ENCODE measurements around the gene TESPA1. TPM values are rescaled to one million over a fixed set of nuclear protein-coding genes. Genes with fewer than 3 reads are reported as not detected.

The TESPA1 gene
- polyA plus RNA-seq, 1 donor from 2014 or later: not detected

DNA sequence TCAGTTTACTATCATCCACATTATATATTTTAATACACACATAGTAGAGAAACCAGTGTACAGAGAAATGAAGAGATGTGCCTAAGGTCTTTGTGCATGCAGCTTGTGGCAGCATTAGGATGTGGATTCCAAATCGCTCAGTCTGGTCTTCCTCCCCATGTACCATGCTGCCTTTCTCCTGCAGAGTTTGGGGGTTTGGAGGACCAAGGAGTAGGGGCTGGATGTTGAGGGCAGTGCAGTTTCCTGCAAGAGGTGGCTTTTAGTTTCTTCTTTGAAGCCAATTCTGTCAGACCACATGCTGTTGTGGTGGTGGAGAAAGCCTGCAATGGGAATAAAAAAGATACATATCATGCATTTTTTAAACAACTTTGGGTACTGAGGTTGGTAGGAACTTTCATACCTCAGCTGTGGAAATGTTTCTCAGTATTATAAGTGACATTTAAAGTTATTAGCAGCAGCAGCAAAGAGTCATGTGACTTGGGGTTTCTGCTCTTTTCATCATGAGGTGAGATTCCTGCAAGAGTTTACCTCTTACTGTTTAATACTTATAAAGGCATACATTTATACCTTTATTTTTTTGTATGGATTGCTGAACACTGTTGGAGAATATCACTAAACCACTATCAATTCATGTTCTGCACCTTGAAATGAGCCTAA, 34.4 kb downstream of the TESPA1 start (continued):
- no peak for TF ChIP-seq CTCF (IDR thresholded peaks at IDR 0.05; ENCODE audit: poor library complexity, severe bottlenecking)
- no peak for TF ChIP-seq TAF1 (IDR thresholded peaks at IDR 0.05; ENCODE audit: low read depth)
- TF ChIP-seq EZH2 (IDR thresholded peaks at IDR 0.05; ENCODE audit: borderline replicate concordance, insufficient read depth, low read length, poor library complexity, severe bottlenecking): no peak

DNA sequence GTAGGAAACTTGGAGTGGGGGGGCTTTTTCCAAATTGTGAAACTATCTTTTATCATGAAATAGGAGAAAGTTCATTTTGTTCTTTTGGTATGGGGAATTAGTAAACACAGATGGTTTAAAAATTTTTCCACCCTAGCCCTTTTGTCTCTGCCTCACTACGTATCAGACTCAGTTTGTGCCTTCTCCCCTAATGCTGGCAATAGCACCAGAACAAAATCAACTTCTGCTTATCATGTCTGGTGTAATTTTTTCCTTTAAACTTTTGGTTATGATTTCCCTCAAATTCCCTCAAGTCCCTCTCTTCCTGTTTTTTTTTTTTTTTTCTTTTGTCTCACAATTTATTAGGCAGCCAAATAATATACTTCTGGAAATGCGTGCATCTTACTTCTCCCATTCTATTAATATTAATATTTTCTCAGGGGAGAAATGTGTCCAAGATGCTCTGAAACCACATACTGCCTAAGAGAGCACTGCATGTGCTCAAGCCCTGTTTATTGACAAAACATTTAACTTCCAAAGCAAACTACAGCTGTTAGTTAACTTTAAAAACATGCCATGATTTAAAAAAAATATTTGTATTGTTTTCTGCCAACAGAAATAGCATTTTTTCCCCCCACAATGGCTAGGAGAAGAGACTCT, 35.4 kb downstream of the TESPA1 start:
- Histone ChIP-seq H3F3A (ENCODE audit: insufficient read depth, low read length, poor library complexity, severe bottlenecking) (no peaks in the 10 kb centered on the region), H4K20me1 (ENCODE audit: insufficient read depth) (no peaks in the 10 kb centered on the region), H3K9ac (ENCODE audit: low read length) (no peak overlapping the region), H3K9me3 (ENCODE audit: low read length) (no peaks in the 10 kb centered on the region), H3K27me3 (ENCODE audit: insufficient read depth, low read depth, low read length) (no peaks in the 10 kb centered on the region), H3K27ac (ENCODE audit: low read length) (no peak overlapping the region), H3K36me3 (ENCODE audit: insufficient read depth, low read length) (no peaks in the 10 kb centered on the region), H3K79me2 (replicated peaks; ENCODE audit: insufficient read depth, low read length) (no peaks in the 10 kb centered on the region), H2AFZ (ENCODE audit: low read depth, low read length) (no peak overlapping the region), H3K4me2 (ENCODE audit: low read length) (no peak overlapping the region), H3K4me3 (ENCODE audit: low read length) (no peak overlapping the region), H3K9me2 (ENCODE audit: insufficient read depth, low read length) (no peaks in the 10 kb centered on the region)
- TF ChIP-seq EP300 (conservative IDR thresholded peaks at IDR 0.05; ENCODE audit: poor library complexity, severe bottlenecking) (no peak), CTCF (IDR thresholded peaks at IDR 0.05; ENCODE audit: poor library complexity, severe bottlenecking) (no peak), POLR2AphosphoS5 (IDR thresholded peaks at IDR 0.05) (no peak), MXI1 (conservative IDR thresholded peaks at IDR 0.05; ENCODE audit: poor library complexity, severe bottlenecking) (no peak), SMC3 (conservative IDR thresholded peaks at IDR 0.05; ENCODE audit: poor library complexity) (no peak), TAF1 (IDR thresholded peaks at IDR 0.05; ENCODE audit: low read depth) (no peak), EZH2 (IDR thresholded peaks at IDR 0.05; ENCODE audit: borderline replicate concordance, insufficient read depth, low read length, poor library complexity, severe bottlenecking) (no peak), REST (IDR thresholded peaks at IDR 0.05; ENCODE audit: borderline replicate concordance) (no peak), RAD21 (conservative IDR thresholded peaks at IDR 0.05) (no peak)

All from neural cell (in vitro differentiated cells).